Measurements from ENCODE around the gene LATS1. TPM values are rescaled to one million over a fixed set of nuclear protein-coding genes. Genes with fewer than 3 reads are reported as not detected.

The LATS1 gene
- total RNA-seq, 1 donor from 2014 or later, result 11.9 TPM

DNA sequence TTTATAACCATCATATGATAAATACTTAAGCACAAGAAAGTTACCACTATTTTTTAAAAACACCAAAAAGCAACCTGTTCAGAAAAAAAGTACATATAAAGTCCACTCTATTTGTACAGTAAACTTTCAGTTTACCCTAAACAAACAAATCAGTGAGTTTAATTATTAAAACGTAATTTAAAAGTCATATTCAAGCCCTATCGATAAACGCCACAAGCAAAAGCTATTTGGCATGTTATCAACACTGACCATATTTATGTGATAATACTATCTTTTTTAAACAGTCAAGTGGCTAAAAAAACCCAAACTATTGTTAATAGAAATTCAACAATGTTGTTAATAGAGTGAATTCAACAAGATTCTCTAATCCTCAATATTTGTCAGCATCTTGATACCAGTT lies 71.3 kb downstream of the LATS1 start:
- peak overlapping the region; percentile 78 to 92 for H3K4me3 ChIP-seq
- H3K9me3 ChIP-seq, result no peaks in the 10 kb centered on the region
- H3K27ac ChIP-seq, result peak overlapping the region in 1 of 2 donors; percentile 7
- H3K27me3 ChIP-seq, result no peaks in the 10 kb centered on the region
- no peaks in the 10 kb centered on the region for H3K36me3 ChIP-seq
- peaks cover 0 to 7% of the 10 kb centered on the region in 2 donors for H3K4me1 ChIP-seq
- no peak for TF ChIP-seq CTCF (IDR thresholded peaks at IDR 0.05)
- no peak for DNase-seq (ENCODE audit: low spot score in 2 of 2)
- intact Hi-C loops (cut with DNase I), result loop anchor here (5.0 kb wide), 1 partner anchor 79 kb away; the partner anchor contains the start of gene GINM1

DNA sequence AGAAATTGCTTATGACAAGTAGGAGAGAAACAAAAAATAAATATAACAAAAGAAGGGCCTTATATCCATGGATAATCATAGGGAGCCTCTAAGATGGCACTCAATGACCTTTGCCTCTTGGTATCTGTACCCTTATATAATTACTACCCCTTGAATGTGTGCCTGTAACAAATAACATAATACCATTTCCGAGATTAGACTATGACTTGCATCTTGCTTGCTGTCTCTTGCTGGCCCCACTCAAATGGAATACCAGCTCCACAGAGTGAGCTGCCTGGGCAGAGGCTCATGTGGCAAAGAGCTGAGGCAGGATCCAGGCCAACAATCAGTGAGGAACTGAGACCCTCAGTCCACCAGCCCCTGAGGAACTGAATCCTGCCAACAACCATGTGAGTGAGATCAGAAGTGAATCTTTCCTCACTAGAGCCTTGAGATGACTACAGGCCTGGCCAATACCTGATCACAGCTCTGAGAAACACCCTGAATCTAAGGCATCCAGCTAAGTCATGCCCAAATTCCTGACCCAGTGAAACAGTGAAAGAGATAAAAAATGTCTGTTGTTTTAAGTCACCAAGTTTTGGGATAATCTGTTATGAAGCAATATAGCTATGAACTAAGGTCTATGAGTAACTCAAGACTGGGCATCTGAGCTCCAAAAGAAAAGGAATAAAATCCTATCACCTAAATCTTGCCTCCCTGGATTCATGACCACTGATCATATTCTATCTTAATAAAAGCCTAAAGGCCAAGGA lies 74.9 kb downstream of the LATS1 start:
- peaks cover 0 to 7% of the 10 kb centered on the region in 2 donors for H3K4me1 ChIP-seq
- intact Hi-C loops (cut with DNase I), result no loop called here
- H3K27me3 ChIP-seq, result no peaks in the 10 kb centered on the region
- H3K9me3 ChIP-seq, result no peaks in the 10 kb centered on the region
- no peak for DNase-seq (ENCODE audit: low spot score in 2 of 2)
- peaks cover 0 to 1% of the 10 kb centered on the region in 2 donors for H3K36me3 ChIP-seq
- H3K27ac ChIP-seq, result no peak overlapping the region
- no peak for TF ChIP-seq CTCF (IDR thresholded peaks at IDR 0.05)
- no peak overlapping the region for H3K4me3 ChIP-seq

DNA sequence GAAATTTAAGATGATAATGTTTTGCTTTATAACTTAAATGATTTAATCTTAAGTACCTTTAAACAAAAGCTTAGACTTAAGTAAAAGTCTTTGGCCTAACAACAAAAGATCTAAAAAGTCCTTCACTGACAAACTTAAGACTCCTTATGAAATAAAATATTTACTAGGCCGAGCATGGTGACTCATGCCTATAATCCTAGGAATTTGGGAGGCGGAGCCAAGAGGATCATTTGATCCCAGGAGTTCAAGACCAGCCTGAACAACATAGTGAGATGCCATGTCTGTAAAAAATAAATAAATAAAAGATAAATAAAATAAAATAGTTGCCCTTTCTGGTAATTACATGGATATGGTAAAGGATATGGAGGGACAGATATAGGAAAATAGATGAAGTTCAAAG lies 81.8 kb downstream of the LATS1 start:
- no peaks in the 10 kb centered on the region for H3K9me3 ChIP-seq
- H3K27me3 ChIP-seq, result no peaks in the 10 kb centered on the region
- no peak overlapping the region for H3K27ac ChIP-seq
- intact Hi-C loops (cut with DNase I), result no loop called here
- TF ChIP-seq CTCF (IDR thresholded peaks at IDR 0.05), result no peak
- peaks cover 11 to 14% of the 10 kb centered on the region in 2 donors for H3K36me3 ChIP-seq
- no peaks in the 10 kb centered on the region for H3K4me1 ChIP-seq
- no peak overlapping the region for H3K4me3 ChIP-seq
- no peak for DNase-seq (ENCODE audit: low spot score in 2 of 2)

GRCh38 chr6:149634315-149634714 lies 83.6 kb downstream of the LATS1 start:
- no peak for TF ChIP-seq CTCF (IDR thresholded peaks at IDR 0.05)
- peaks cover 21 to 28% of the 10 kb centered on the region in 2 donors for H3K36me3 ChIP-seq

GRCh38 chr6:149628875-149629510 lies 88.9 kb downstream of the LATS1 start:
- Histone ChIP-seq H3K27me3 (no peaks in the 10 kb centered on the region), H3K4me1 (no peaks in the 10 kb centered on the region), H3K36me3 (peaks cover 20 to 31% of the 10 kb centered on the region in 2 donors), H3K27ac (no peak overlapping the region), H3K4me3 (no peak overlapping the region), H3K9me3 (no peaks in the 10 kb centered on the region)
- no peak for DNase-seq (ENCODE audit: low spot score in 2 of 2)
- TF ChIP-seq CTCF (IDR thresholded peaks at IDR 0.05), result no peak
- intact Hi-C loops (cut with DNase I), result no loop called here

More at GRCh38 chr6:149634315-149634714, 83.6 kb downstream of the LATS1 start:
- no peak overlapping the region for H3K4me3 ChIP-seq
- no peak overlapping the region for H3K27ac ChIP-seq
- H3K4me1 ChIP-seq, result no peaks in the 10 kb centered on the region
- intact Hi-C loops (cut with DNase I), result no loop called here
- no peaks in the 10 kb centered on the region for H3K9me3 ChIP-seq
- H3K27me3 ChIP-seq, result no peaks in the 10 kb centered on the region
- no peak for DNase-seq (ENCODE audit: low spot score in 2 of 2)

Data from ascending aorta (tissue), 2 donors.